ENCODE measurements around the gene NRF1.
"Not testable (repeated sequence)": the region's sequence is repeated elsewhere in the genome, so short reads cannot be mapped to it uniquely, and the experiment has no call there.

Gene NRF1
- 32.8 to 44.7 reads per million in 2 donors for total RNA-seq

- peak; percentile 92 for DNase-seq
Observed at GRCh38 chr7:129611246-129612111, at the start of gene NRF1. NRF1 (plus strand) TSS chr7:129611720; CDS start chr7:129657352, 45,632 bp downstream.

GRCh38 chr7:129566323-129566722, 45.2 kb upstream of the NRF1 start:
- not testable (repeated sequence) for DNase-seq

GRCh38 chr7:129567377-129567776, 44.1 kb upstream of the NRF1 start:
- DNase-seq: no peak

- DNase-seq: no peak
Observed at GRCh38 chr7:129568240-129568639, 43.3 kb upstream of the NRF1 start.

GRCh38 chr7:129569326-129569725, 42.2 kb upstream of the NRF1 start:
- no peak for DNase-seq

DNA sequence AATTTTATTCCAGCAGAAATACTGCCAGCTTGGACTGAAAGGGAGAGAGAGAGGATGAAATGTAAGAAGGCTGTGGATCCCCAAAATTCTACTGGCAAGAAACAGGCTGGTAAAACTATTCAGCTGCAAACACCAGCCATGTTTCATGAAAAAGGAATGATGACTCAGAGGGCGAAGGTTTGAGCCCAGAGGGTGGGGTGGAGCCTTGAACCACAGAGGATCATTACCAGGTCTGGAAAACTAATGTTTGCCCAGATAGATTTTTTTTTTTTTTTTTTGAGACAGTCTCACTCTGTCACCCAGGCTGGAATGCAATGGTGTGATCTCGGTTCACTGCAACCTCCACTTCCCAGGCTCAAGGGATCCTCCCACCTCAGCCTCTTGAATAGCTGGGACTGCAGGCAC, 41.7 kb upstream of the NRF1 start:
- no peak for DNase-seq

GRCh38 chr7:129571201-129571600, 40.3 kb upstream of the NRF1 start:
- no peak for DNase-seq

DNA sequence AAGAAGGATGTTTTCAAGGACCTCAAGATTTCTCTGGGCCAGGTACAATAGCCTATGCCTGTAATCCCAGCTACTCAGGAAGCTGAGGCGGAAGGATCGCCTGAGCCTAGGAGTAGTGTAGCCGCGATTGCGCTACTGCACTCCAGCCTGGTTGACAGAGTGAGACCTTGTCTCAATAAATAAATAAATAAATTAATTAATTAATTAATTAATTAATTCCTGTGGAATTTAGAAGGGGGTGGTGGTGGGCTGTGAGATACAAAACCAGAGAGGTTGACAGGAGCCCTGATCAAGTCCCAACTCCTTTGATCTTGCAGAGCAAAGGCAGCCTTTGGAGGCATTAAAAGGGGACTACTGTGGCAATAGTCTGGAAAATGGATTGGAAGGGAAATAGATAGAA, 39.3 kb upstream of the NRF1 start:
- DNase-seq: no peak

DNA sequence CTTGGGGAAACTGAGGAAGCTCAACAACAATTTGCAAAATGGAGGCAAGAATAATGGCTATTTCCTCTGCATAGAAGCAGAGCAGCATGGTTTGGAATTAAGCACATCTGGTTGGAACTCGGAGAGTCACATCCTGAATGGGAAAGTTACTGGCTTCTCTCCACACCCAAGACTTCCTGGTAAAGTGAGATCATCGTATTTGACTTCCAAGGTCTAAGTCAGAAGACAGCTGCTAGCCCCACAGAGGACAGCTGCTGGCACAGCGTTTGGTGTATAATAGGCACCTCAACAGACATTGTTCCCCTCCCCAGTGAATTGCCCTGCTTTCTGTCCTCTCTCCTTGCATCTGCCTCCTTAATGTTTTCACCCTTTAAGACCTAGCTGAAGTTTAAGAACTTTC, 37.0 kb upstream of the NRF1 start:
- DNase-seq: no peak

DNA sequence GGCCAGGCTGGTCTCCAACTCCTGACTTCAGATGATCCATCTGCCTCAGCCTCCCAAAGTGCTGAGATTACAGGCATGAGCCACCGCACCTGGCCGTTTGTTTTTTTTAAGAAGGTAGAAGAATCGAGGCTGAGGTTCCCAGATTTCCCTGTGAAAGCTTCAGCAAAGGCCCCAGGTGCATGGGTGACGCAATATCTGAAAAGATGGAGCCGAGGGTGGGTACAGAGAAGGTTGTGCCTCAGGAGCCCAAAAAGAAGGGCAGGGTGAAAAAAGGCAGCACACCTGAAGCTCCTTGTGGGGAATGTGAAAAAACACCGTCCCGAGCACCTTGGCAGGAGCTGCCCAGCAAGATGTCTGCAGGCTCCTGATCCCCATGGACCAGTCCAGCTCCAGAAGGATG, 35.8 kb upstream of the NRF1 start:
- DNase-seq: no peak

DNA sequence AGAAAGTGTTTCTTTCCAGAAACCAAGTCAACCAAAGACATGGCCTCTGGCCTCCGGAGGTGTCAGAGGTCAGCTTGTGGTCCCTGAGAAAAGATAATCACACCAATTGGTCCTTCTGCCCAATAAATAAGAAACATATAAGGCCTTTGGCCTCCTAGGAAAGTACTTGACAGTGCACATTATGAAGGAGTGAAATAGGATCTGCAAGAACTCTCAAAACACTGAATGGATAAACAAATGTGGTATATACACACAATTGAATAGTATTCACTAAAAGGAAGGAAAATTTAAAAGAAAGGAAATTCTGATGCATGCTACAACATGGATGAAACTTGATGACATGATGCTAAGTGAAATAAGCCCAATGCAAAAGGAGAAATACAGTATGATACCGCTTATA, 35.4 kb upstream of the NRF1 start:
- DNase-seq: no peak

DNA sequence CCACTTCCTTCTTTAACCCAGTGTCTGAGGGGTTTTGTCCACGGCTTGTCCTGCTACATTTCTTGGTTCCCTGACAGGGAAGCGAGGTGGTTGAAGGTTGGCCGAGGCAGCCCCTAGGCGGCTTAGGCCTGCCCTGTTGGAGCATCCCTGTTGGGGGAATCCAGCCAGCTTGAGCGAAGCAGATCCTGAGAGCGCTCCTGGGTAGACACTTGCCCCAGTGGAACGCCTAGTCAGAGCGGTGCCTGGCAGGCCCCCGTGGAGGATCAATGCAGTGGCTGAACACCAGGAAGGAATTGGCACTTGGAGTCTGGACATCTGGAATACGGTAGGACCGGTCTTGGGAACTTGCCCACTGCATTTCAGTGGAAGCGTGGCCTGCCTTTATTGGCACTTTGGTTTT, 32.7 kb upstream of the NRF1 start:
- DNase-seq: no peak

GRCh38 chr7:129586179-129586578, 25.3 kb upstream of the NRF1 start:
- not testable (repeated sequence) for DNase-seq

- DNase-seq: no peak
Observed at GRCh38 chr7:129588268-129588667, 23.3 kb upstream of the NRF1 start.

- no peak for DNase-seq
Observed at GRCh38 chr7:129591868-129592267, 19.7 kb upstream of the NRF1 start.

DNA sequence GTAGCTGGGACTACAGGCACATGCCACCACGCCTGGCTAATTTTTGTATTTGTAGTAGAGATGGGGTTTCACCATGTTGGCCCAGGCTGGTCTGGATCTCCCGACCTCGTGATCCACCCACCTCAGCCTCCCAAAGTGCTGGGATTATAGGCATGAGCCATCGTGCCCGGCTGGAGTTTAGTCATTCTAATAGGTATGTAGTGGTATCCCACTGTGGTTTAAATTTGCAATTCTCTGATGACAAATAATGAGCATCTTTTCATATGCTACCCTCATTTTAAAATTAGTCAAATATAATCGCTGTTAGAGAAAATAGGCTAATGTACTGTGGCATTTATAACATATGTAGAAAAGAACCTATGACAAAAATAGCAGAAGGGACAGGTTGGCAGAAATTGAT, 15.1 kb upstream of the NRF1 start:
- DNase-seq: not testable (repeated sequence)

DNA sequence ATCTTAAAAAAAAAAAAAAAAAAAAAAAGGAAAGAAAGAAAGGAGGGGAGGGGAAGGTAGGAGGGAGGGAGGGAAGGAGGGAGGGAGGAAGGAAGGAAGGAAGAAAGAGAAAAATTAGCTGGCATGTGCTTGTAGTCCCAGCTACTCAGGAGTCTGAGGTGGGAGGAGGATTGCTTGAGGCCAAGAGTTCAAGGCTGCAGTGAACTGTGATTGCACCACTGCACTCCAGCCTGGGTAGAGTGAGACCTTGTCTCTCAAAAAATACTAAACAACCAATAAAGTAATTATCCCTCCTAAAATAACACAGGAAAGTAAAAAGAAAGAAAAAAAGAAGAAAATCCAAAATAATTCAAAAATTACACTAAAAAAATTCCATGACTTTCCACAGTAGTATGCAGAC, 13.8 kb upstream of the NRF1 start:
- no peak for DNase-seq

GRCh38 chr7:129599174-129599573, 12.3 kb upstream of the NRF1 start:
- DNase-seq: no peak

- DNase-seq: not testable (repeated sequence)
Observed at GRCh38 chr7:129603594-129603993, 7.9 kb upstream of the NRF1 start.

DNA sequence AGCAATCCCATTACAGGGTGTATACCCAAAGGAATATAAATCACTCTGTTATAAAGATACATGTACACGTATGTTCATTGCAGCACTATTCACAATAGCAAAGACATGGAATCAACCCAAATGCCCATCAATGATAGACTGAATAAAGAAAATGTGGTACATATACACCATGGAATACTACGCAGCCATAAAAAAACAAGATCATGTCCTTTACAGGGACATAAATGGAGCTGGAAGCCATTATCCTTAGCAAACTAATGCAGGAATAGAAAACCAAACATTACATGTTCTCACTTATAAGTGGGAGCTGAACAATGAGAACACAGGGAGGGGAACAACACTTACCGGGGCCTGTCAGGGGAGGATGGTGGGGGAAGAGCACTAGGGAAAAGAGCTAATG, 7.5 kb upstream of the NRF1 start:
- not testable (repeated sequence) for DNase-seq

GRCh38 chr7:129604713-129605437, 6.6 kb upstream of the NRF1 start:
- DNase-seq: no peak

GRCh38 chr7:129605960-129606614, 5.4 kb upstream of the NRF1 start:
- no peak for DNase-seq

- no peak for DNase-seq
Observed at GRCh38 chr7:129606803-129607202, 4.7 kb upstream of the NRF1 start.
